Activated T-helper 2 cell treated with anti-CD3 and anti-CD28 coated beads, Interferon-gamma antibody, Interleukin-2, Interleukin-4, amounts not matched to agents 10 μg/mL and 5 μg/mL and 100 μg/mL, durations not matched to agents 14 hours and 24 hours and 36 hours (primary cell): ENCODE results near the gene ATP6V1B1. TPM values are rescaled to one million over a fixed set of nuclear protein-coding genes. Genes with fewer than 3 reads are reported as not detected.

Source experiments
- DNase-seq: peaks from one replicate; pipeline ENCODE4 v3.0.0; 2021; ENCODE audit warnings: low spot score
- H3K27ac Mint-ChIP-seq: one replicate; pipeline ENCODE4 v1.8.0; 2021; ENCODE audit warnings: mixed read lengths
- H3K27me3 Mint-ChIP-seq: one replicate; pipeline ENCODE4 v1.8.0; 2021; ENCODE audit warnings: low read depth, mixed read lengths
- H3K36me3 Mint-ChIP-seq: one replicate; pipeline ENCODE4 v1.8.0; 2021; ENCODE audit warnings: low read depth, mixed read lengths
- H3K4me1 Mint-ChIP-seq: one replicate; pipeline ENCODE4 v1.8.0; 2021; ENCODE audit warnings: low read depth, mixed read lengths
- H3K4me3 Mint-ChIP-seq: one replicate; pipeline ENCODE4 v1.8.0; 2021; ENCODE audit warnings: low read depth, mild to moderate bottlenecking, moderate library complexity, mixed read lengths
- H3K9me3 Mint-ChIP-seq: one replicate; pipeline ENCODE4 v1.8.0; 2021; ENCODE audit warnings: mixed read lengths
- intact Hi-C: fragments of 100-400 bp; cut with micrococcal nuclease; formaldehyde crosslinking; loops from one replicate; pipeline ENCODE4 v1.15.1; 2023
- total RNA-seq: library from RNA; stranded (reverse); gene quantifications from 2 replicates; pipeline ENCODE4 v1.2.3, GENCODE V29; 2022

The ATP6V1B1 gene
- total RNA-seq, 1 donor from 2014 or later: not detected

DNA sequence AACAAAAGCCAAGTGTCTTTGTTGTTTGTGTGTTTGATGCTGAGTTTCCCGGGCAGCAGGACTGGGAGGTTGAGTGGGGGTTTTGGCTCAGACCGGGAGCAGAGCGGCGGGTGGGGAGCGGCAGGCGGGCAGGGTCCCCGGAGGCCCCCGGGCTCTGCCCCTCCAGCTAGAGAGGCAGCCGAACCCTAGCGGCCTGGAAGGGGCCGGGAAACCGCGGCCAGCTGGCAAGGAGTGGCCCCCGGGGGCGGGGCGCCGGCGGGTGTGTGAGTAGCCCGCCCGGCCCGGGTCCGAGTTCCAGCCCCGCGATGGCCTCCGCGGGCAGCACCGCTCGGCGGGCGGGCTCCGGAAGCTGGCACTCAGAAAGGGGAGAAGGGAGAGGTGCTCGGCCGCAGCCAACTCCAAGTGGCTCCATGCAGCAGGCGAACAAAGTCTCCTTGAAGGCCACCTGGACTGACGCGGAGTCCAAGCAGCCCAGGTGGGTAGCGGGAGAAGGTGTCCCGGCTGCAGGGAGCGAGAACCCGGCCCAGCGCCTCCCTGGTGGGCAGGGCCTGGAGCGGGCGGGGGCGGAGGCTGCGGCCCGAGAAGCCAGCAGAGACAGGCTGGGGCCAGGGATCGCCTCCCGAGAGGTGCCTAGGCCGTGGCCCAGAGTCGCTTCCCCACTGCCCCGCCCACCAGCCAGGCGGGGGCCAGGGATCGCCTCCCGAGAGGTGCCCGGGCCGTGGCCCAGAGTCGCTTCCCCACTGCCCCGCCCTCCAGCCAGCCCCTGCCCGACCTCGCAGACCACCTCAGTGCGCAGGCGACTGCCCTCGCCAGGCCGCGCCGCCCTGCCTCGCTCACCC, 42.9 kb downstream of the ATP6V1B1 start, which contains the start of gene ANKRD53:
Gene ANKRD53, plus strand, starts transcription at position 290 of the 839 bp plus-strand sequence. Its CDS starts 16 bp downstream, at position 306.
- H3K27me3 Mint-ChIP-seq: peaks cover 7% of the 10 kb centered on the region
- peaks cover 2% of the 10 kb centered on the region for H3K36me3 Mint-ChIP-seq
- no peak for DNase-seq
- peak within 1 kb of the TSS; percentile 77 for H3K27ac Mint-ChIP-seq
- peak within 1 kb of the TSS; percentile 73 for H3K4me3 Mint-ChIP-seq
- intact Hi-C loops: no loop called here
- peaks cover 13% of the 10 kb centered on the region for H3K4me1 Mint-ChIP-seq
- H3K9me3 Mint-ChIP-seq: no peaks in the 10 kb centered on the region

DNA sequence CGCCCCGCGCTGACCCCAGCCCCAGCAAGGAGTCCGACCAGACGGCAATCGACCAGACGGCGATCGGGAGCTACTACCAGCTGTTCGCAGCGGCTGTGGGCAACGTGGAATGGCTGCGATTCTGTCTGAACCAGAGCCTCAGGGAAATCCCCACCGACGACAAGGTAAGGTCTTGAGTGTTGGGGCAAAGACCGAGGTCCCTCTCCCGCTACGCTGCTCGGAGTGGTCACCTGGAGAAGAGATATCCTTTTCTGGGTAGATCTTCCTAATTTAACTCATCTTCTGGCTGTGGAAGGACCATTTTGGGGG, 43.4 kb downstream of the ATP6V1B1 start:
- Mint-ChIP-seq H3K27ac (no peak overlapping the region), H3K36me3 (peaks cover 2% of the 10 kb centered on the region), H3K27me3 (peaks cover 3% of the 10 kb centered on the region), H3K9me3 (no peaks in the 10 kb centered on the region), H3K4me3 (no peak overlapping the region), H3K4me1 (peaks cover 13% of the 10 kb centered on the region)
- DNase-seq: no peak
- intact Hi-C loops: no loop called here

- Mint-ChIP-seq H3K36me3 (peaks cover 2% of the 10 kb centered on the region), H3K27me3 (peaks cover under 1% of the 10 kb centered on the region), H3K9me3 (no peaks in the 10 kb centered on the region), H3K27ac (no peak overlapping the region), H3K4me3 (no peak overlapping the region), H3K4me1 (peaks cover 18% of the 10 kb centered on the region)
- DNase-seq: no peak
- intact Hi-C loops: no loop called here
These were observed 43.9 kb downstream of the ATP6V1B1 start for GRCh38 chr2:70979626-70980025.

DNA sequence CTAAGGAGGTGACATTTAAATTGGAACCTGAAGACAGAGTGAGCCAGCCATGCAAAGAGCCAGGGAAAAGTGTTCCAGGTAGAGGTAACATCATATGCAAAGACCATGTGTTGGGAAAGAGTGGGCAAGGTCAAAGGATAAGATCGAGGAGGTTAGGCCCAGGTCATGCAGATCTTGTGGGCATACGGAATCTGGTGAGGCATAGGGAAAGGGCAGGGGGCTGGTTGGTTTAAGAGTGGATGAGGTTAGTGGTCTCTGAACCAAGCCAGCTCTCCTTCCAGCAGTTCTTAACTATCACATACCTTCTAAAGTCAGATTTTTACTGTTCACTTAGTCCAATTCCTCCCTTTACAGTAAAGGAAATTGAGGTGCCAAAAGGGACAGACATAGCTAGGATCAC, 45.7 kb downstream of the ATP6V1B1 start:
- intact Hi-C loops: no loop called here
- H3K36me3 Mint-ChIP-seq: peaks cover 14% of the 10 kb centered on the region
- H3K9me3 Mint-ChIP-seq: no peaks in the 10 kb centered on the region
- no peak for DNase-seq
- H3K27ac Mint-ChIP-seq: no peak overlapping the region
- H3K4me3 Mint-ChIP-seq: no peak overlapping the region
- no peaks in the 10 kb centered on the region for H3K27me3 Mint-ChIP-seq
- H3K4me1 Mint-ChIP-seq: peaks cover 21% of the 10 kb centered on the region

GRCh38 chr2:70981866-70982810, 46.4 kb downstream of the ATP6V1B1 start:
- Mint-ChIP-seq H3K27ac (no peak overlapping the region), H3K4me1 (peaks cover 18% of the 10 kb centered on the region), H3K9me3 (no peaks in the 10 kb centered on the region), H3K4me3 (no peak overlapping the region), H3K36me3 (peaks cover 20% of the 10 kb centered on the region), H3K27me3 (no peaks in the 10 kb centered on the region)
- DNase-seq: no peak
- intact Hi-C loops: no loop called here

DNA sequence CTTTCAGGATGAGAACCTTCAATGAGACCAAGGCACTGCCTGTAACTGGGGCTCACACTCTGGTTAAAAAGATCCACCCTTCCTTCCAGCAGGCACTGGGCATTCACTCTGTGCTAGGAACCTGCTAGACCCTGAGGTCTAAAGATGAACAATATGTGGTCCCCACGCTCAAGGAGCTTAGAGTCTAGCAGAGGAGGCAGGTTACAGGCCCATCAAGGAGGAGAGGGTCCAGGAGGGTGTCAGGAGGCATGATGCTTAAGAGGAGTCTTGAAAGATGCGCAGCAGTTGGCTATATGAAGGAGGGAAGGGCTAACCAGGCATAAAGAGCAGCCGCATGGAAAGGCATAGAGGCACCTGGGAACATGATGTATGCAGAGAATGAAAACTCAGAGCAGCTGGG, 47.3 kb downstream of the ATP6V1B1 start:
- peaks cover 27% of the 10 kb centered on the region for H3K36me3 Mint-ChIP-seq
- no peak for DNase-seq
- no peak overlapping the region for H3K27ac Mint-ChIP-seq
- intact Hi-C loops: no loop called here
- H3K9me3 Mint-ChIP-seq: no peaks in the 10 kb centered on the region
- no peaks in the 10 kb centered on the region for H3K27me3 Mint-ChIP-seq
- H3K4me1 Mint-ChIP-seq: peaks cover 10% of the 10 kb centered on the region
- no peak overlapping the region for H3K4me3 Mint-ChIP-seq

GRCh38 chr2:70983506-70984227, 48.0 kb downstream of the ATP6V1B1 start:
- Mint-ChIP-seq H3K9me3 (no peaks in the 10 kb centered on the region), H3K4me3 (no peak overlapping the region), H3K27me3 (no peaks in the 10 kb centered on the region), H3K27ac (no peak overlapping the region), H3K36me3 (peaks cover 28% of the 10 kb centered on the region), H3K4me1 (peaks cover 7% of the 10 kb centered on the region)
- intact Hi-C loops: loop anchor here (2.0 kb wide), 1 partner anchor 19 kb away; no protein-coding TSS in a partner anchor
- DNase-seq: no peak

DNA sequence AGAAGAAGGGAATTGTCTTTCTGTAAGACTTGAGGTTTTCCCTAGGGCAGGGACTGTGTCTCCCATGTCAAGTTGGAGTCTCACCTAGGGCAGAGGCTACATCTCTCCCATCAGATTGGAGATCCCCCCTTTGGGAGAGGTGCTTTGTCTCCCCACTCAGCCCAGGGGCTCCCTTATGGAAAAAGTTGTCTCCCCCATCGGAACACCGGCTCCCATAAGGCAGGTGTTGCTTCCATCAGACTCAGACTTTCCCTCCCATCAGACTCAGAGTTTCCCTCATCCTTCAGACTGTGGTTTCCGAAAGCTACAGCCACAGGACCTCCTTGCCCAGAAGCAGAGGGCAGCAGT, 48.5 kb downstream of the ATP6V1B1 start:
- H3K4me3 Mint-ChIP-seq: no peak overlapping the region
- no peak overlapping the region for H3K27ac Mint-ChIP-seq
- DNase-seq: no peak

GRCh38 chr2:70984576-70985282, 49.0 kb downstream of the ATP6V1B1 start:
- no peaks in the 10 kb centered on the region for H3K9me3 Mint-ChIP-seq
- DNase-seq: peak; percentile 75
- intact Hi-C loops: loop anchor here (1.0 to 2.0 kb wide), 2 partner anchors 17 to 20 kb away; no protein-coding TSS in a partner anchor
- no peak overlapping the region for H3K4me3 Mint-ChIP-seq
- H3K27me3 Mint-ChIP-seq: no peaks in the 10 kb centered on the region
- H3K4me1 Mint-ChIP-seq: peaks cover 7% of the 10 kb centered on the region
- no peak overlapping the region for H3K27ac Mint-ChIP-seq
- peaks cover 38% of the 10 kb centered on the region for H3K36me3 Mint-ChIP-seq

More for the DNA sequence above, 48.5 kb downstream of the ATP6V1B1 start:
- intact Hi-C loops: loop anchor here (2.0 kb wide), 1 partner anchor 19 kb away; no protein-coding TSS in a partner anchor
- H3K4me1 Mint-ChIP-seq: peaks cover 7% of the 10 kb centered on the region
- H3K9me3 Mint-ChIP-seq: no peaks in the 10 kb centered on the region
- H3K36me3 Mint-ChIP-seq: peaks cover 34% of the 10 kb centered on the region
- H3K27me3 Mint-ChIP-seq: no peaks in the 10 kb centered on the region

DNA sequence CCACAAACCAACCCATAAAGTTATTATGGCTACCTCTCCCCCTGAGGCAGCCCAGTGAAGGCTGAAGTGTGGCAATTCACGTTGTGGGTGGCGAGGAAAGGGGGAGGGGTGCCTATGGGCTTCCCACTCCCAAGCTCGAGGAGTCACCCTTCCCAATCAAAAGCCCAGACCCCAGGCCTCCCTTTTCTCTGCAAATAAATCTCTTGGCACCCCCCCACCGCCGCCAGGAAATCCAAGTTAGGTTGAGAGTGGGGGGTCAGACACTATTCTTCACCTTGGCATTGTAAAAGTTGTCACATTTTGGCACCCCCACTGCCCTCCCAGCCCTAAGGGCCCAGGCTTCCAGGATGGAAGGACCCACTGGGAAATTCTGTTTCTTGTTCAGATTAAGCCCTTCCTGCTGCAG, 49.6 kb downstream of the ATP6V1B1 start:
- H3K27ac Mint-ChIP-seq: no peak overlapping the region
- H3K9me3 Mint-ChIP-seq: no peaks in the 10 kb centered on the region
- intact Hi-C loops: loop anchor here (1.0 to 2.0 kb wide), 2 partner anchors 16 to 20 kb away; no protein-coding TSS in a partner anchor
- H3K36me3 Mint-ChIP-seq: peaks cover 43% of the 10 kb centered on the region
- H3K4me3 Mint-ChIP-seq: no peak overlapping the region
- no peak for DNase-seq
- H3K4me1 Mint-ChIP-seq: peaks cover 7% of the 10 kb centered on the region
- no peaks in the 10 kb centered on the region for H3K27me3 Mint-ChIP-seq

- H3K36me3 Mint-ChIP-seq: peaks cover 48% of the 10 kb centered on the region
- peaks cover 7% of the 10 kb centered on the region for H3K4me1 Mint-ChIP-seq
- no peaks in the 10 kb centered on the region for H3K27me3 Mint-ChIP-seq
- H3K9me3 Mint-ChIP-seq: no peaks in the 10 kb centered on the region
- H3K4me3 Mint-ChIP-seq: no peak overlapping the region
- intact Hi-C loops: loop anchor here (1.0 to 2.0 kb wide), 2 partner anchors 15 to 21 kb away; no protein-coding TSS in a partner anchor
- no peak overlapping the region for H3K27ac Mint-ChIP-seq
- DNase-seq: no peak
These were observed 50.3 kb downstream of the ATP6V1B1 start for GRCh38 chr2:70985956-70986355.
